Right ventricle myocardium inferior (tissue), 1 donor: ENCODE data around the gene PDGFC. TPM values are rescaled to one million over a fixed set of nuclear protein-coding genes. Genes with fewer than 3 reads are reported as not detected.

ENCODE experiments used
- ATAC-seq: fragments of 200-7000 bp; cut with Tn5 transposase; one replicate; pipeline ENCODE4 v1.9.1; 2020; ENCODE audit warnings: mild to moderate bottlenecking, moderate library complexity
- DNase-seq: peaks from one replicate; pipeline ENCODE4 v3.0.0; 2021; ENCODE audit errors: missing footprints
- intact Hi-C: fragments of 100-400 bp; cut with DNase I; formaldehyde crosslinking; loops from one replicate; pipeline ENCODE4 v1.11.0; 2022
- total RNA-seq: library from RNA; stranded (reverse); fragmentation: NEBNext Ultra II Directional; extraction: Animal tissue kit (Norgen Biotek cat#: 25700); gene quantifications from one replicate; pipeline ENCODE4 v1.2.1, GENCODE V29; 2021
- donor health status: DM: no; HTN: yes; CAD: no; lungs with severe emphysema.

Gene PDGFC
- total RNA-seq, 1 donor from 2014 or later: 12.6 TPM

DNA sequence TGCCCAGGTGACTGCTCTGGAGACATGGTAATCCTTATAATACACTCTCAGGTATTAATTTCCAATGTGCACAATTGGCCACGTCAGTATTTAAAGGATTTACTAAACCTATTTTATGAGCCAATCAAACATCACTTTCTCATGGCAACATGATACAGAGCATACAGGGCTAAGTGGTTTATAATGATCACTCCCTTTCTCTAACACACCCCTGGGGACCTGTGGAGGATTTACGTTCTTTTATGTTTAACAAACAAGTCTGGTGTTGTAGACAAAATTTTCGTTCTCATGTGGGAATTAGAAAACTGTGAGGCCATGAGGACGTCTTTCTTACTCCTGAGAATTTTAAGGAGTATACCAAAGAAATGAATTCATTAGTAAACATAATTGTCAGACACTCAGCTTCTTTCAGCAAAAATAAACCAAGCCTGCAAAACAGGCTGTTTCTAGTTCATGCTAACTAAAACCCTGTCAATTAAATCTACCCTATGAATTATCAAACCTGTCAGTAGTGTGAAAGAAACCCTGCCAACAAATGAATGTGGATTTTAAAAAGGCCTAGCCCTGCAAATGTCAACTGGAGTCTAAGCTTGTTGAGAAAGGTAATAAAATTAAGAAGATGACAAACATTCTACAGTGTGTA, 155.8 kb downstream of the PDGFC start:
- intact Hi-C loops: no loop called here
- no peak for DNase-seq

GRCh38 chr4:156811963-156812362, 159.6 kb downstream of the PDGFC start:
- intact Hi-C loops: no loop called here
- DNase-seq: no peak
- ATAC-seq: no peak

More for the DNA sequence above, 155.8 kb downstream of the PDGFC start:
- no peak for ATAC-seq

DNA sequence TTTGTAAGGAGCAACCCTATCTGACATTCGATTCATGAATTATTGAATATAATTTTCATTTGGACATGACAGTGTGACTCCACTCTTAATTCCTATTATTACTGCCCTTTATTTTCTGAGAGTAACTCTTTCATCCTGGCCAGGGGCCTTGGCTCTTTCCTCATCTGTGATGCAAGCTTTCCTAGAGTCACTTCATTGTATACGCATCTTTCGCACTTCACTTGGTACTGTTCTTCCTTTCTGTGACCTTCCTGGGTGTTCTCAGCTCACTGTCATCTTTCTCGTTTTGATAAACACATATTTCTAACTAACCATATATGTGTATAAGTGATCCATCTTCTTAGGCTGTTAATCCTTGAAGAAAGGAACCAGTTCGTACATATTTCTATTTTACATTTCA, 160.3 kb downstream of the PDGFC start:
- ATAC-seq (no peak), DNase-seq (no peak)
- intact Hi-C loops: no loop called here

GRCh38 chr4:156805696-156806095, 165.9 kb downstream of the PDGFC start:
- ATAC-seq (no peak), DNase-seq (no peak)
- intact Hi-C loops: no loop called here

GRCh38 chr4:156803056-156803455, 168.5 kb downstream of the PDGFC start:
- DNase-seq: no peak
- intact Hi-C loops: no loop called here
- ATAC-seq: no peak

DNA sequence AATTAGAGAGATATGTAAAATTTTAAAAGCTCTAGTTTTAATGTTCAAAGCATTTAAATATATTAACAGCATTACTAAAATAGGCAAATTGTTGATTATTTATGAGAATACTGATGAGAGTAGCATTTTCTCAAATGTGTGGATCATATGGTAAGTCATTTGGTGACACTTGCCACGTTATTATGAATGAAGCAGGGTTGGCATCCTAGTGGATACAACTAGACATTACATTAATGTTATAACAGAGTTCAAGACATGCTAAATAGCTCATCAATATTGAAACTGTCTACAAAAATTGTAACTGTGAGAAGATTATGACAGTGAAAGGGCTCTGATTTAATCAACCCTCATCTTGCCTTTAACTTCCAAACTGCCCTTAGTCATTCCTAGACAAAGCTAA, 171.1 kb downstream of the PDGFC start:
- intact Hi-C loops: no loop called here
- DNase-seq (no peak), ATAC-seq (no peak)

- intact Hi-C loops: no loop called here
- DNase-seq (no peak), ATAC-seq (no peak)
Measured at GRCh38 chr4:156799121-156799589, 172.4 kb downstream of the PDGFC start.

- DNase-seq (no peak), ATAC-seq (no peak)
- intact Hi-C loops: no loop called here
Measured at GRCh38 chr4:156798438-156798837, 173.2 kb downstream of the PDGFC start.

- ATAC-seq: no peak
- intact Hi-C loops: no loop called here
- no peak for DNase-seq
Measured at GRCh38 chr4:156797206-156797605, 174.4 kb downstream of the PDGFC start.

GRCh38 chr4:156795727-156796126, 175.9 kb downstream of the PDGFC start:
- intact Hi-C loops: no loop called here
- ATAC-seq: no peak

DNA sequence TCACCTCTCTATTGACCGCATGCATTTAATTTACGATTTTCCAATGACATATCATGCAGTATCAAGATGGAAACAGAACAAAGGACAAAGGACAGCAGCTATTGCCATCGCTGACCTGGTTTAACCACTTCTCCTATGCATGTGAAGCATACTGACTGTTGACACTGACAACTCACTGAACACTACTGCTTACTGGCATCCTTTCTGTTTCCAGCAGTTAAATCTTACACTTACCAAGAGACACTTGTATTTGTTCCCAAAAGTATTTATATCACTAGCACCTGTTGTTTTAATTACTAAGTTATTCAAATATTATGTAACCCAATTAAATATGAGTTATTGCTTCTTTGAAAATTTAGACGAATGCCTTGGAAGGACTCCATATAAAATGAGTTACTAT, 176.7 kb downstream of the PDGFC start:
- peak; percentile 57 for ATAC-seq

More at GRCh38 chr4:156795727-156796126, 175.9 kb downstream of the PDGFC start:
- no peak for DNase-seq

GRCh38 chr4:156792462-156793085, 179.0 kb downstream of the PDGFC start:
- ATAC-seq (no peak), DNase-seq (no peak)
- intact Hi-C loops: no loop called here

More for the DNA sequence above, 176.7 kb downstream of the PDGFC start:
- intact Hi-C loops: no loop called here
- no peak for DNase-seq

DNA sequence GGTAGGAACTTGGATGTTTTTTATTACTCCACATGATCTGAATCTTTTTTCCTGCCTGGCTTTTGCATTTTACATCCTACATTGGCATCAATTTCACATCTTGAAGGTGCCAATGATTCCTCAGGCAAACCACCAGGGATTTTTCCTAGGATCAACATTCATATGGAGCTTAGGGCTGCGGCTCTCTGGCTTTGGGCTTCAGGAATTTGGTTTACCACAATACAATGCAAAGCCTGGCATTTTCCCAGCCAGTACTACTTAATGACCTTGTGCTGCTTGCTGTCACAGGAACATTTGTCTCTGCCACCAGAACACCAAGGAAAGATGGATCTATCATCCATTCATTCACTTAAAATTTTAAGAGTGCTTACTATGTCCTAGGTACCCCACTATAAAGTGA, 180.7 kb downstream of the PDGFC start:
- DNase-seq (no peak), ATAC-seq (peak; percentile 56)
- intact Hi-C loops: no loop called here

- no peak for ATAC-seq
- no peak for DNase-seq
- intact Hi-C loops: no loop called here
Measured at GRCh38 chr4:156788782-156789181, 182.8 kb downstream of the PDGFC start.

GRCh38 chr4:156786713-156787112, 184.9 kb downstream of the PDGFC start:
- ATAC-seq (no peak), DNase-seq (no peak)
- intact Hi-C loops: no loop called here

DNA sequence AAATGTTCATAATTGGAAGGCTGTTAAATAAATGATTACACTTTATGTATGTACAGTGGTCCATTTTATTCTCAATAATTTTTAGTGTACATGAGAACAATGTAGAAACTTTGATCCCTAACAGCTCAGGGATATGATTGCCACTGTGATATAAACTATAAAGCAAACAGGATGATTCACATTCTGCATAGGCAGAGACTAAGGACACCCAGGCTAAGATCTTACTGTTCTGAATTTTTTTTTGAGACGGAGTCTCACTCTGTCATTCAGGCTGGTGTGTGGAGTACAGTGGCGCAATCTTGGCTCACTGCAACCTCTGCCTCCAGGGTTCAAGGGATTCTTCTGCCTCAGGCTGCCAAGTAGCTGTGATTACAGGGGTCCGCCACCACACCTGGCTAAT, 186.6 kb downstream of the PDGFC start:
- intact Hi-C loops: no loop called here
- no peak for ATAC-seq
- DNase-seq: no peak

GRCh38 chr4:156783966-156784365, 187.6 kb downstream of the PDGFC start:
- intact Hi-C loops: no loop called here
- ATAC-seq (no peak), DNase-seq (no peak)

GRCh38 chr4:156782491-156782890, 189.1 kb downstream of the PDGFC start:
- DNase-seq (no peak), ATAC-seq (no peak)
- intact Hi-C loops: no loop called here

- ATAC-seq (no peak), DNase-seq (no peak)
- intact Hi-C loops: no loop called here
Measured at GRCh38 chr4:156781852-156782251, 189.7 kb downstream of the PDGFC start.

DNA sequence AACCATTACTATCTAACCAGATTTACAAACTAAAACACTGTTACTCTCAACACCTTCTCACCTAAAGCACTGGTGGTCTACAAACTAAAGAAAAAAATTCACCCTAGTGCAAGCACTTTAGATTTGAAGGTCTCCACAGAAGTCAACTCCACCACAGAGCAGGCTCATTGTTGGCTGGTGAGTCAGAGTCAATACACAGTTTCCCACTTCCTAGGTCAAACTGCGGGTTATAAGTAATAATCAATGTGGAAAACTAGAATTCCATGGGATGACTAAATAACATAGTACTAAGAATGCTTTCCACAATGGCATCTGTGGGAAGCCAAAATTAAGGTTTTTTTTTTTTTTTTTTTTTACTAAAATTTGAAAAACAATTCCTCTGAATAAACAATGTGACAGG, 191.8 kb downstream of the PDGFC start:
- intact Hi-C loops: loop anchor here (10.0 kb wide), 1 partner anchor 185 kb away; no protein-coding TSS in a partner anchor
- DNase-seq (no peak), ATAC-seq (no peak)
